PC-3 (cell line): ENCODE results near the gene PACRG.

Experiments
- EZH2 ChIP-seq: fragments of 300-600 bp; sonication (generic); IDR thresholded peaks from one replicate; pipeline ENCODE4 v1.6.1; 2017; ENCODE audit warnings: antibody characterized with exemption, mild to moderate bottlenecking, low read length; ENCODE audit not compliant: unreplicated experiment
- TF ChIP-seq, protein P1 (sequence below): fragments of 300-600 bp; sonication (generic); conservative IDR thresholded peaks from 2 replicates; pipeline ENCODE4 v1.5.1; 2017; ENCODE audit warnings: antibody characterized with exemption, low read depth, mild to moderate bottlenecking, low read length

DNA sequence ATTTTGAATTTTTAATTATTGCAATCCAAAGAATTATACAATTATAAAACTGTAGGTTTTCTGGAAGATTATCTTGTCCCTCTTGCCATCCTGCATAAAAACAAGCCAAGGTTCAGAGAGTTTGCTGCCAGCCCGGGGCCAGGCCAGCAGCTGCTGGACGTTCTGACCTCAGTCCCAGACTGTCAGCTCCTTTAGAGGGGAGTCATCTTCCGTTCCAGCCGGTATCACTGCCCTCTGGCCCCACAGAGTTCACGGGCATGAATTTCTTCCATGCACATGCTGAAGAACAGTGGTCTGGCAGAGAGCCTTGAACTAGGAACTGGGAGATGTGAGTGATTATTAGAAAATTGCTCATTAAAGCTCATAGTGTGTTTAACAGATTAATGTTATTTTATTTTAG lies 556.4 kb downstream of the PACRG start:
- TF ChIP-seq, protein P1, sequence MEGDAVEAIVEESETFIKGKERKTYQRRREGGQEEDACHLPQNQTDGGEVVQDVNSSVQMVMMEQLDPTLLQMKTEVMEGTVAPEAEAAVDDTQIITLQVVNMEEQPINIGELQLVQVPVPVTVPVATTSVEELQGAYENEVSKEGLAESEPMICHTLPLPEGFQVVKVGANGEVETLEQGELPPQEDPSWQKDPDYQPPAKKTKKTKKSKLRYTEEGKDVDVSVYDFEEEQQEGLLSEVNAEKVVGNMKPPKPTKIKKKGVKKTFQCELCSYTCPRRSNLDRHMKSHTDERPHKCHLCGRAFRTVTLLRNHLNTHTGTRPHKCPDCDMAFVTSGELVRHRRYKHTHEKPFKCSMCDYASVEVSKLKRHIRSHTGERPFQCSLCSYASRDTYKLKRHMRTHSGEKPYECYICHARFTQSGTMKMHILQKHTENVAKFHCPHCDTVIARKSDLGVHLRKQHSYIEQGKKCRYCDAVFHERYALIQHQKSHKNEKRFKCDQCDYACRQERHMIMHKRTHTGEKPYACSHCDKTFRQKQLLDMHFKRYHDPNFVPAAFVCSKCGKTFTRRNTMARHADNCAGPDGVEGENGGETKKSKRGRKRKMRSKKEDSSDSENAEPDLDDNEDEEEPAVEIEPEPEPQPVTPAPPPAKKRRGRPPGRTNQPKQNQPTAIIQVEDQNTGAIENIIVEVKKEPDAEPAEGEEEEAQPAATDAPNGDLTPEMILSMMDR, result no peak
- no peak for TF ChIP-seq EZH2
